ENCODE results near the gene CADM4.
"Not testable (repeated sequence)": the region's sequence is repeated elsewhere in the genome, so short reads cannot be mapped to it uniquely, and the experiment has no call there.

Gene CADM4

GRCh38 chr19:43660971-43661360 lies 21.3 kb upstream of the CADM4 start:
- Histone ChIP-seq H3K4me3 (ENCODE audit: low read depth, low read length) (no peak overlapping the region), H3K4me1 (ENCODE audit: control insufficient read depth, insufficient read depth, low read length, unreplicated experiment) (no peaks in the 10 kb centered on the region), H2AFZ (ENCODE audit: low read length, unreplicated experiment) (no peak overlapping the region), H3K36me3 (ENCODE audit: insufficient read depth, low read length) (peaks cover 21% of the 10 kb centered on the region; the same call in 1 of the 2 replicates), H3K27me3 (ENCODE audit: insufficient read depth, low read length) (no peaks in the 10 kb centered on the region), H3K79me2 (ENCODE audit: control insufficient read depth, insufficient read depth, low read length, unreplicated experiment) (peaks cover 14% of the 10 kb centered on the region), H3K27ac (ENCODE audit: low read depth, low read length) (no peak overlapping the region)

- Histone ChIP-seq H2AFZ (ENCODE audit: low read length, unreplicated experiment) (no peak overlapping the region), H3K27me3 (ENCODE audit: insufficient read depth, low read length) (no peaks in the 10 kb centered on the region), H3K4me1 (ENCODE audit: control insufficient read depth, insufficient read depth, low read length, unreplicated experiment) (no peaks in the 10 kb centered on the region), H3K4me3 (ENCODE audit: low read depth, low read length) (no peak overlapping the region), H3K79me2 (ENCODE audit: control insufficient read depth, insufficient read depth, low read length, unreplicated experiment) (peaks cover 14% of the 10 kb centered on the region), H3K36me3 (ENCODE audit: insufficient read depth, low read length) (peaks cover 21% of the 10 kb centered on the region; the same call in 1 of the 2 replicates), H3K27ac (ENCODE audit: low read depth, low read length) (no peak overlapping the region)
These were observed 20.8 kb upstream of the CADM4 start for GRCh38 chr19:43660301-43660970.

DNA sequence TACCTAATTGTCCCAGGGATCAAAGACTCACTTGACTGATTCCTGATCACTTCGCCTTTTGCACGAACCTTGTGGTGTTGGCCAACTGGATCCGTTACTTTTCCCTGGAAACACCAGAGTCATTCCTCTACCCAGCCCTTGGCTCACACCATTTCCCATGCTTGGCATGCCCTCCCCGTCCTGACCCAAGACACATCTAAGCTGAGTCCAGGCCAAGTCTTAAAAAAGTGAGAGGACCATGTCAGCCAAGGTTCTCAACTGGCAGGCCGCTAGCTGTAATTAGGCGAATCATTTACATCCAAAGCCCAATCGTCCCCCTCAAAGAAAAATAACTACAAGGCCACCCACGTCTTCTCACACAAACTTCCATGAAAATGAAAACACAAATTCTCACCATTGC lies 18.8 kb upstream of the CADM4 start:
- Histone ChIP-seq H3K79me2 (ENCODE audit: control insufficient read depth, insufficient read depth, low read length, unreplicated experiment) (peaks cover 11% of the 10 kb centered on the region), H2AFZ (ENCODE audit: low read length, unreplicated experiment) (no peak overlapping the region), H3K27ac (ENCODE audit: low read depth, low read length) (no peak overlapping the region), H3K27me3 (ENCODE audit: insufficient read depth, low read length) (no peaks in the 10 kb centered on the region), H3K36me3 (ENCODE audit: insufficient read depth, low read length) (peaks cover 16% of the 10 kb centered on the region; the same call in 1 of the 2 replicates), H3K4me1 (ENCODE audit: control insufficient read depth, insufficient read depth, low read length, unreplicated experiment) (no peaks in the 10 kb centered on the region), H3K4me3 (ENCODE audit: low read depth, low read length) (no peak overlapping the region)

DNA sequence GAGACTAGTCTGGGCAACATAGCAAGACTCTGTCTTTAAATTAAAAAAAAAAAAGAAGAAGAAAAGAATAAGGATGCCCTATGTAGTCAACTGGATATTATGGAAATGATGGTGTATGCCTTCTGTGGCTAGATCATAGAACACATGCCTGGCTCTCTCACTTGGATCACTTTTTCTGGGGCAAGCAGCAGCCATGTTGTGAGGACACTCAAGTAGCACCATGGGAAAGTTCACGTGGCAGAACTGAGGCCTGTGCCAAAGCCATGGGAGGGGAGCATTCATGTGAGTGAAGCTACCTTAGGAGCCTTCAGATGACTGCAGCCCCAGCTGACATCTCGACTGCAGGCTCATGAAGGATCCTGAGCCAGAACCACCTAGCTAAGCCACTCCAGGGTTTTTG lies 18.4 kb upstream of the CADM4 start:
- peaks cover 16% of the 10 kb centered on the region; the same call in 1 of the 2 replicates for H3K36me3 ChIP-seq (ENCODE audit: insufficient read depth, low read length)

GRCh38 chr19:43656436-43656835 lies 16.8 kb upstream of the CADM4 start:
- Histone ChIP-seq H3K4me1 (ENCODE audit: control insufficient read depth, insufficient read depth, low read length, unreplicated experiment) (no peaks in the 10 kb centered on the region), H2AFZ (ENCODE audit: low read length, unreplicated experiment) (no peak overlapping the region), H3K4me3 (ENCODE audit: low read depth, low read length) (no peak overlapping the region), H3K27ac (ENCODE audit: low read depth, low read length) (no peak overlapping the region), H3K27me3 (ENCODE audit: insufficient read depth, low read length) (no peaks in the 10 kb centered on the region), H3K36me3 (ENCODE audit: insufficient read depth, low read length) (peaks cover 16% of the 10 kb centered on the region; the same call in 1 of the 2 replicates), H3K79me2 (ENCODE audit: control insufficient read depth, insufficient read depth, low read length, unreplicated experiment) (peaks cover 9% of the 10 kb centered on the region)

More for the DNA sequence above, 18.4 kb upstream of the CADM4 start:
- no peaks in the 10 kb centered on the region for H3K27me3 ChIP-seq (ENCODE audit: insufficient read depth, low read length)
- H3K27ac ChIP-seq (ENCODE audit: low read depth, low read length): no peak overlapping the region
- peaks cover 11% of the 10 kb centered on the region for H3K79me2 ChIP-seq (ENCODE audit: control insufficient read depth, insufficient read depth, low read length, unreplicated experiment)
- no peaks in the 10 kb centered on the region for H3K4me1 ChIP-seq (ENCODE audit: control insufficient read depth, insufficient read depth, low read length, unreplicated experiment)
- no peak overlapping the region for H3K4me3 ChIP-seq (ENCODE audit: low read depth, low read length)
- H2AFZ ChIP-seq (ENCODE audit: low read length, unreplicated experiment): no peak overlapping the region

DNA sequence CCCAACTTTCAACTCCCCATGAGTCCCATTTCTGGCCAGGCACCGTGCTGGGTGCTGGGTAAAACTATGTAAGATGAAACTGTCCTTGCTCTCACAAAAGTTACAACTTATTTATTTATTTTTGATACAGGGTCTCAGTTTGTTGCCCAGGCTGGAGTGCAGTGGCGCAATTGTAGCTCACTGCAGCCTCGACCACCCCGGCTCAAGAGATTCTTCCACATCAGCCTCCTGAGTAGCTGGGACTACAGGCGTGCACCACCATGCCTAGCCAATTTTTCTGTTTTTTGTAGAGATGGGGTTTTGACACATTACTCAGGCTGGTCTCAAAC lies 12.9 kb upstream of the CADM4 start:
- Histone ChIP-seq H3K4me1 (ENCODE audit: control insufficient read depth, insufficient read depth, low read length, unreplicated experiment) (no peaks in the 10 kb centered on the region), H3K36me3 (ENCODE audit: insufficient read depth, low read length) (peaks cover 3% of the 10 kb centered on the region; the same call in 1 of the 2 replicates), H3K27ac (ENCODE audit: low read depth, low read length) (no peak overlapping the region), H3K27me3 (ENCODE audit: insufficient read depth, low read length) (no peaks in the 10 kb centered on the region), H3K79me2 (ENCODE audit: control insufficient read depth, insufficient read depth, low read length, unreplicated experiment) (peaks cover 2% of the 10 kb centered on the region), H2AFZ (ENCODE audit: low read length, unreplicated experiment) (no peak overlapping the region), H3K4me3 (ENCODE audit: low read depth, low read length) (no peak overlapping the region)

DNA sequence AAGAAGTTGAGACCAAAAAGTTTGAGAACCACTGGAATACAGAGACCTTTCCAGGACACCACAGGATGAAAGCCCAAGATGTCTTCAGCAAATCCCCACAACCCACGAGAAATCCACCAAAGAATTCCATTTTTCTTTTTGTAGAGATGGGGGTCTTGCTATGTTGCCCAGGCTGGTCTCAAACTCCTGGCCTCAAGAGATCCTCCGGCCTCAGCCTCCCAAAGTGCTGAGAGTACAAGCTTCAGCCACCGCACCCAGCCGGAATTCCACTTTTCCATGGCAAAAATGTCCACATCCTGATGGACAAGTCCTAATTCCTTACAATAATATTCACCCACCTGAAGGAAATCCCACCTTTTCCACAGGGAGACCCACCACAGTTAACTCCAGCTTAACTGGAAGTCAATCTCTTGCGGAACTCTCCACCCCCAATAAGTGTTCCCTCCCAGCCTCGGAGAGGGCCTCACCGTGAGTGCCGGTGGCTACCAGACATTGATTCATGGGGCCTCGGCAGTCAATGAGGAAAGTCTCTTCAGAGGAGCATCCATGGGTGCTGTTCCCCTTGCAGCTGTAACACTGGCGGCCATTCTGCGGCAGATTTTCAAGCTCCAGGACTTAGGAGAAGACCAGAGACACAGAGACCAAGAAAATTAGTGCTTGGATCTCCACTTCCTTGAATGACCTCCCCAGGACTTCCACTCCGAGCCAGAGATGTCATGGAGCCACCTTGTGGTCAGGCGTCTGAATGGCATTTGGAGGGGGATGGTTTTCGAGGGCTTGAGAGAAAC lies 12.3 kb upstream of the CADM4 start:
- H3K27ac ChIP-seq (ENCODE audit: low read depth, low read length): no peak overlapping the region

DNA sequence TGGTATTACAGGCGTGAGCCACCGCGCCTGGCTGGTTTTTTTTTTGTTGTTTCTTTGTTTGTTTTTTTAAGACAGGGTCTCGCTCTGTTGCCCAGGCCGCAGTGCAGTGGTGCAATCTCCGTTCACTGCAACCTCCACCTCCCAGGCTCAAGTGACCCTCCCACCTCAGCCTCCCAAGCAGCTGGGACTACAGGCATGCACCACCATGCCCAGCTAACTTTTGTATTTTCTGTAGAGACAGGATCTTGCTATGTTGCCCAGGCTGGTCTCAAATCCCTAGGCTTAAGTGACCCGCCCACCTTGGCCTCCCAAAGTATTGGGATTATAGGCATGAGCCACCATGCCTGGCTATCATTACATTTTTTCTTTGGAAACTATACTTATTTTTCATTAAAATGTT lies 10.6 kb upstream of the CADM4 start:
- H3K4me3 ChIP-seq (ENCODE audit: low read depth, low read length); H3K4me1 ChIP-seq (ENCODE audit: control insufficient read depth, insufficient read depth, low read length, unreplicated experiment); H3K36me3 ChIP-seq (ENCODE audit: insufficient read depth, low read length); H3K27ac ChIP-seq (ENCODE audit: low read depth, low read length); H3K79me2 ChIP-seq (ENCODE audit: control insufficient read depth, insufficient read depth, low read length, unreplicated experiment); H2AFZ ChIP-seq (ENCODE audit: low read length, unreplicated experiment); H3K27me3 ChIP-seq (ENCODE audit: insufficient read depth, low read length): not testable (repeated sequence)

More for the DNA sequence above, 12.3 kb upstream of the CADM4 start:
- Histone ChIP-seq H3K36me3 (ENCODE audit: insufficient read depth, low read length) (peaks cover 6% of the 10 kb centered on the region; the same call in 1 of the 2 replicates), H3K79me2 (ENCODE audit: control insufficient read depth, insufficient read depth, low read length, unreplicated experiment) (peaks cover 2% of the 10 kb centered on the region), H2AFZ (ENCODE audit: low read length, unreplicated experiment) (no peak overlapping the region), H3K27me3 (ENCODE audit: insufficient read depth, low read length) (no peaks in the 10 kb centered on the region), H3K4me1 (ENCODE audit: control insufficient read depth, insufficient read depth, low read length, unreplicated experiment) (no peaks in the 10 kb centered on the region), H3K4me3 (ENCODE audit: low read depth, low read length) (no peak overlapping the region)

- Histone ChIP-seq H3K27me3 (ENCODE audit: insufficient read depth, low read length) (no peaks in the 10 kb centered on the region), H3K27ac (ENCODE audit: low read depth, low read length) (no peak overlapping the region), H3K36me3 (ENCODE audit: insufficient read depth, low read length) (peaks cover 6% of the 10 kb centered on the region; the same call in 1 of the 2 replicates), H3K4me1 (ENCODE audit: control insufficient read depth, insufficient read depth, low read length, unreplicated experiment) (no peaks in the 10 kb centered on the region), H3K79me2 (ENCODE audit: control insufficient read depth, insufficient read depth, low read length, unreplicated experiment) (peaks cover 2% of the 10 kb centered on the region), H2AFZ (ENCODE audit: low read length, unreplicated experiment) (no peak overlapping the region), H3K4me3 (ENCODE audit: low read depth, low read length) (no peak overlapping the region)
These were observed 9.9 kb upstream of the CADM4 start for GRCh38 chr19:43649514-43649913.

DNA sequence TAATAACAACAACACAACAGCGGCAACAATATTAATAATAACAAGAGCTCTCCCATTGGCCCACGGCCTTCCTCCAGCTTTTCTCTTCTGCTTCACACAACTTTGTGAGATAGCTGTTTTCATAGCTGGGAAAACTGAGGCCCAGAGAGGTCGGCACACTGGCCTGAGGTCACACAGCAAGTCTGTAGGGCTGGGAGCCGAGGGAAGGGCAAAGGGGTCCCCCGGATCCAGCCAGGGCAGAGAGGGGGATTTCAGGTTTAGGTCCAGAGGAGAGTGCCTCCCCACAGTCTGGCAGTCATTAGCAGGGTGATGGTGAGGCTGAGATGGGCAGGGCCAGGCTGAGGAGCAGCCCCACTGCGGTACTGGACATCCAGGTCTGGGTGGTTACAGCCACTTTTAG lies 9.0 kb upstream of the CADM4 start:
- H3K27me3 ChIP-seq (ENCODE audit: insufficient read depth, low read length): no peaks in the 10 kb centered on the region
- H2AFZ ChIP-seq (ENCODE audit: low read length, unreplicated experiment): no peak overlapping the region
- peaks cover 6% of the 10 kb centered on the region; the same call in 1 of the 2 replicates for H3K36me3 ChIP-seq (ENCODE audit: insufficient read depth, low read length)
- H3K4me1 ChIP-seq (ENCODE audit: control insufficient read depth, insufficient read depth, low read length, unreplicated experiment): no peaks in the 10 kb centered on the region
- H3K4me3 ChIP-seq (ENCODE audit: low read depth, low read length): no peak overlapping the region
- H3K79me2 ChIP-seq (ENCODE audit: control insufficient read depth, insufficient read depth, low read length, unreplicated experiment): peaks cover 2% of the 10 kb centered on the region
- H3K27ac ChIP-seq (ENCODE audit: low read depth, low read length): no peak overlapping the region

GRCh38 chr19:43644181-43644580 lies 4.5 kb upstream of the CADM4 start:
- H3K27ac ChIP-seq (ENCODE audit: low read depth, low read length): no peak overlapping the region
- H3K4me3 ChIP-seq (ENCODE audit: low read depth, low read length): no peak overlapping the region
- H3K27me3 ChIP-seq (ENCODE audit: insufficient read depth, low read length): peaks cover 7% of the 10 kb centered on the region

More at GRCh38 chr19:43644181-43644580, 4.5 kb upstream of the CADM4 start:
- H3K4me1 ChIP-seq (ENCODE audit: control insufficient read depth, insufficient read depth, low read length, unreplicated experiment): no peaks in the 10 kb centered on the region
- peaks cover 6% of the 10 kb centered on the region; the same call in 1 of the 2 replicates for H3K36me3 ChIP-seq (ENCODE audit: insufficient read depth, low read length)
- H3K79me2 ChIP-seq (ENCODE audit: control insufficient read depth, insufficient read depth, low read length, unreplicated experiment): no peaks in the 10 kb centered on the region
- H2AFZ ChIP-seq (ENCODE audit: low read length, unreplicated experiment): no peak overlapping the region

Data from ACC112 (cell line).